Spleen (tissue), 11 donors: ENCODE results near the gene PLPP3. TPM values are rescaled to one million over a fixed set of nuclear protein-coding genes. Genes with fewer than 3 reads are reported as not detected.

Experiments used
- DNase-seq: peaks from one replicate; pipeline ENCODE4 v3.0.0-alpha.2; 2020
- H3K27ac ChIP-seq, 8 donors: fragments of 200-600 bp; sonication (generic) in 7 of 8; 1 replicate in 4 of 8; 2 replicates in 4 of 8; pipeline versions ENCODE4 v1.5.0 to v1.8.0; 2016 to 2021; ENCODE audit warnings: inconsistent platforms in 4 of 8, mild to moderate bottlenecking in 4 of 8, moderate library complexity in 1 of 8
- H3K27me3 ChIP-seq, 7 donors: fragments of 200-600 bp; sonication (generic) in 6 of 7; replicated peaks in 1 of 7; 1 replicate in 4 of 7; 2 replicates in 3 of 7; pipeline versions ENCODE4 v1.5.0 to v1.8.0; 2016 to 2021; ENCODE audit warnings: inconsistent platforms in 3 of 7, mild to moderate bottlenecking in 1 of 7
- H3K36me3 ChIP-seq, 6 donors: fragments of 200-600 bp; sonication (generic) in 5 of 6; 1 replicate in 4 of 6; 2 replicates in 2 of 6; pipeline versions ENCODE4 v1.5.0 to v1.8.0; 2016 to 2021; ENCODE audit warnings: inconsistent platforms in 2 of 6
- H3K4me1 ChIP-seq, 6 donors: fragments of 200-600 bp; sonication (generic) in 5 of 6; 1 replicate in 3 of 6; 2 replicates in 3 of 6; pipeline versions ENCODE4 v1.5.0 to v1.8.0; 2016 to 2021; ENCODE audit warnings: inconsistent platforms in 3 of 6
- H3K4me3 ChIP-seq, 8 donors: fragments of 200-600 bp; sonication (generic) in 7 of 8; 1 replicate in 4 of 8; 2 replicates in 4 of 8; pipeline versions ENCODE4 v1.5.0 to v1.8.0; 2016 to 2021; ENCODE audit warnings: inconsistent platforms in 4 of 8, mild to moderate bottlenecking in 4 of 8, moderate library complexity in 2 of 8
- H3K9me3 ChIP-seq, 8 donors: fragments of 200-600 bp; sonication (generic) in 7 of 8; 1 replicate in 4 of 8; 2 replicates in 4 of 8; pipeline versions ENCODE4 v1.5.0 to v1.8.0; 2016 to 2021; ENCODE audit warnings: inconsistent platforms in 4 of 8
- CTCF ChIP-seq, 11 experiments: fragments of 200-600 bp in 7 of 11; fragments of 450-650 bp in 4 of 11; sonication (generic) in 4 of 11; IDR thresholded peaks in 8 of 11; conservative IDR thresholded peaks in 3 of 11; 1 replicate in 7 of 11; 2 replicates in 4 of 11; pipeline versions ENCODE4 v1.4.0 to v1.8.0; 2016 to 2021; ENCODE audit warnings: antibody characterized with exemption in 11 of 11, inconsistent platforms in 4 of 11, mild to moderate bottlenecking in 1 of 11
- POLR2A ChIP-seq, 3 donors: fragments of 450-650 bp; IDR thresholded peaks; one replicate each; pipeline ENCODE4 v1.5.1; 2017; ENCODE audit warnings: antibody characterized with exemption in 3 of 3, mild to moderate bottlenecking in 1 of 3
- POLR2AphosphoS5 ChIP-seq, 3 donors: sonication (generic); formaldehyde crosslinking; IDR thresholded peaks; one replicate each; pipeline ENCODE4 v1.5.1; 2017; ENCODE audit warnings: antibody characterized with exemption in 3 of 3
- WGBS, 5 donors: extraction: QIAGEN DNeasy Blood & Tissue Kit in 3 of 5; methylation state at CpG; one replicate each; pipeline versions ENCODE4 v1.1.5 to v1.1.7; 2013 to 2018; 5-methylcytosine and 5-hydroxymethylcytosine counted together
- intact Hi-C: fragments of 100-400 bp; cut with DNase I; formaldehyde crosslinking; loops from one replicate; pipeline ENCODE4 v1.15.0; 2023; ENCODE audit warnings: low total_unique reads
- polyA plus RNA-seq, 3 donors: library from polyadenylated mRNA; stranded (reverse); fragments of 200-250 nt; gene quantifications; one replicate each; pipeline ENCODE4 v1.2.1, GENCODE V29; 2013
- total RNA-seq, 7 donors: library from RNA; depleted of rRNA in 3 of 7; stranded (reverse); fragments of >200 nt in 3 of 7; fragmentation: NEBNext Ultra II Directional in 4 of 7; extraction: Animal tissue kit (Norgen Biotek cat#: 25700) in 4 of 7; gene quantifications; one replicate each; pipeline versions ENCODE4 v1.1.0 to v1.2.1, GENCODE V29; 2016 to 2021
- donor health status: healthy with polysubstance abuse.
- donor health status: DM: no; HTN: no; CAD: no; lungs with moderate emphysema.
- donor health status: DM: no; HTN: no; CAD: no.
- donor health status: Bipolar disorder and iron deficiency.
- donor health status: healthy.
- donor health status: DM: no; HTN: no; CAD: no.
- donor health status: DM: yes; HTN: yes; CAD: no.

The PLPP3 gene
- total and polyA plus RNA-seq, 10 donors = 6.7 to 90.0 (median 55.1) TPM

- Histone ChIP-seq H3K27me3 (no peaks in the 10 kb centered on the region), H3K4me1 (peaks cover 4 to 61% (median 34%) of the 10 kb centered on the region in 6 donors), H3K36me3 (peaks cover 0 to 67% (median 1%) of the 10 kb centered on the region in 6 donors), H3K9me3 (no peaks in the 10 kb centered on the region), H3K4me3 (no peak overlapping the region), H3K27ac (peak overlapping the region in 3 of 8 donors; percentile 52 to 63 (median 60))
- intact Hi-C loops = no loop called here
- DNase-seq = no peak
- TF ChIP-seq POLR2A (IDR thresholded peaks at IDR 0.05) (no peak), CTCF (IDR thresholded peaks at IDR 0.05 in 8 of 11, conservative IDR thresholded peaks at IDR 0.05 in 3 of 11) (no peak), POLR2AphosphoS5 (IDR thresholded peaks at IDR 0.05) (no peak)
- WGBS, 5 donors = 77 to 95% (median 87%) methylated on average over 1 of the region's 1 CpG
Measured at GRCh38 chr1:56501426-56501825, 77.9 kb downstream of the PLPP3 start.

- TF ChIP-seq POLR2AphosphoS5 (IDR thresholded peaks at IDR 0.05) = peak in 1 of 3 donors; percentile 4
- no peak for TF ChIP-seq CTCF (IDR thresholded peaks at IDR 0.05 in 8 of 11, conservative IDR thresholded peaks at IDR 0.05 in 3 of 11)
- 57 to 73% (median 63%) methylated on average over 12 of the region's 12 CpGs for WGBS, 5 donors
- H3K9me3 ChIP-seq = no peaks in the 10 kb centered on the region
- intact Hi-C loops = no loop called here
- H3K27me3 ChIP-seq = no peaks in the 10 kb centered on the region
- H3K36me3 ChIP-seq = peaks cover 0 to 69% (median 11%) of the 10 kb centered on the region in 6 donors
- H3K4me3 ChIP-seq = no peak overlapping the region
- H3K4me1 ChIP-seq = peaks cover 5 to 52% (median 23%) of the 10 kb centered on the region in 6 donors
- DNase-seq = no peak
- H3K27ac ChIP-seq = peak overlapping the region in 7 of 8 donors; percentile 8 to 65 (median 51)
Measured at GRCh38 chr1:56496821-56497772, 82.3 kb downstream of the PLPP3 start.

- Histone ChIP-seq H3K27ac (peak overlapping the region in 5 of 8 donors; percentile 31 to 65 (median 63)), H3K4me1 (peaks cover 5 to 52% (median 27%) of the 10 kb centered on the region in 6 donors), H3K36me3 (peaks cover 0 to 72% (median 11%) of the 10 kb centered on the region in 6 donors), H3K27me3 (no peaks in the 10 kb centered on the region), H3K9me3 (no peaks in the 10 kb centered on the region), H3K4me3 (no peak overlapping the region)
- no peak for DNase-seq
- 65 to 70% (median 68%) methylated on average over 2 of the region's 2 CpGs for WGBS, 5 donors
- TF ChIP-seq POLR2A (IDR thresholded peaks at IDR 0.05) (no peak), POLR2AphosphoS5 (IDR thresholded peaks at IDR 0.05) (no peak), CTCF (IDR thresholded peaks at IDR 0.05 in 8 of 11, conservative IDR thresholded peaks at IDR 0.05 in 3 of 11) (no peak)
- intact Hi-C loops = no loop called here
Measured at GRCh38 chr1:56496158-56496557, 83.2 kb downstream of the PLPP3 start.

- H3K4me3 ChIP-seq = no peak overlapping the region
- DNase-seq = no peak
- H3K27me3 ChIP-seq = no peaks in the 10 kb centered on the region
- peaks cover 0 to 66% (median 11%) of the 10 kb centered on the region in 6 donors for H3K36me3 ChIP-seq
- TF ChIP-seq POLR2AphosphoS5 (IDR thresholded peaks at IDR 0.05) = no peak
- TF ChIP-seq CTCF (IDR thresholded peaks at IDR 0.05 in 8 of 11, conservative IDR thresholded peaks at IDR 0.05 in 3 of 11) = no peak
- TF ChIP-seq POLR2A (IDR thresholded peaks at IDR 0.05) = no peak
- no peaks in the 10 kb centered on the region for H3K9me3 ChIP-seq
- intact Hi-C loops = no loop called here
- H3K4me1 ChIP-seq = peaks cover 5 to 56% (median 31%) of the 10 kb centered on the region in 6 donors
- WGBS, 5 donors = 41 to 77% (median 62%) methylated on average over 10 of the region's 10 CpGs
- H3K27ac ChIP-seq = peak overlapping the region in 5 of 8 donors; percentile 31 to 65 (median 63)
Measured at GRCh38 chr1:56495538-56495937, 83.8 kb downstream of the PLPP3 start.
